Measurements from ENCODE around the gene CTNND2. TPM values are rescaled to one million over a fixed set of nuclear protein-coding genes. Genes with fewer than 3 reads are reported as not detected.
A peak's percentile ranks its signal among the peaks of the same experiment; 100 is the strongest.

Gene CTNND2
- total RNA-seq, 1 experiment from 2014 or later = 7.0 TPM

GRCh38 chr5:10987925-10988504, 916.2 kb downstream of the CTNND2 start:
- peaks cover 26% of the 10 kb centered on the region for H3K27me3 Mint-ChIP-seq (ENCODE audit: low read depth)
- no peaks in the 10 kb centered on the region for H3K23me2 ChIP-seq (ENCODE audit: insufficient read length, low read depth, low read length, poor library complexity, severe bottlenecking)
- H3K9me3 ChIP-seq (ENCODE audit: control insufficient read depth, low read depth, low read length) = no peaks in the 10 kb centered on the region
- H4K8ac ChIP-seq (replicated peaks; ENCODE audit: insufficient read length, low read depth, low read length) = no peak overlapping the region
- no peak overlapping the region for H2BK20ac ChIP-seq (ENCODE audit: low read depth, low read length, poor library complexity, severe bottlenecking)
- H3K4me3 Mint-ChIP-seq = peak overlapping the region; percentile 30 to 58; a peak in 2 of 5 replicates
- no peak overlapping the region for H2BK5ac ChIP-seq (ENCODE audit: insufficient read length, low read length)
- no peaks in the 10 kb centered on the region for H3K4me1 ChIP-seq (ENCODE audit: insufficient read depth, low read length)
- H3K27ac ChIP-seq (ENCODE audit: insufficient read length, low read depth, low read length) = no peak overlapping the region
- WGBS (ENCODE audit: extremely low coverage, insufficient read length, low lambda C conversion rate) = no CpG with 5 or more reads among the region's 17 CpGs
- H2BK15ac ChIP-seq (ENCODE audit: low read depth, low read length) = no peak overlapping the region
- H3K27ac Mint-ChIP-seq = no peak overlapping the region; a peak in 2 of 7 replicates
- H2AFZ ChIP-seq (ENCODE audit: low read length) = no peak overlapping the region
- TF ChIP-seq CTCF (conservative IDR thresholded peaks at IDR 0.05) = peak; percentile 96
- H3K9ac ChIP-seq (ENCODE audit: extremely low read depth, insufficient read length, low read length) = no peak overlapping the region
- H3K23ac ChIP-seq (ENCODE audit: insufficient read length, low read depth, low read length) = no peak overlapping the region
- no peak overlapping the region for H2BK120ac ChIP-seq (ENCODE audit: low read depth, low read length, poor library complexity, severe bottlenecking)
- H3K18ac ChIP-seq (ENCODE audit: insufficient read length, low read depth, low read length) = no peak overlapping the region
- H3K36me3 Mint-ChIP-seq (ENCODE audit: insufficient read depth in 1 of 3, low read depth in 3 of 3) = no peaks in the 10 kb centered on the region
- no peaks in the 10 kb centered on the region for H3K79me1 ChIP-seq (ENCODE audit: insufficient read depth, low read depth, low read length, poor library complexity, severe bottlenecking)
- H3K4me1 Mint-ChIP-seq = peaks cover 10 to 23% of the 10 kb centered on the region in 2 experiments
- H3K4me2 ChIP-seq (ENCODE audit: insufficient read depth, insufficient read length, low read length) = peak overlapping the region; percentile 43
- H3K79me2 ChIP-seq (ENCODE audit: insufficient read depth, low read length) = no peaks in the 10 kb centered on the region
- no peak overlapping the region for H2AK5ac ChIP-seq (ENCODE audit: insufficient read length, low read length)
- H3K4ac ChIP-seq (ENCODE audit: low read depth, low read length) = no peak overlapping the region
- H3K14ac ChIP-seq (ENCODE audit: insufficient read depth, low read length) = no peak overlapping the region
- H3K56ac ChIP-seq (ENCODE audit: insufficient read length, low read depth, low read length) = no peak overlapping the region
- no peak overlapping the region for H4K91ac ChIP-seq (ENCODE audit: insufficient read length, low read depth, low read length)
- H3K9me3 Mint-ChIP-seq = no peaks in the 10 kb centered on the region; a peak in 1 of 5 replicates
- DNase-seq = peak; percentile 91
- H4K20me1 ChIP-seq (ENCODE audit: control insufficient read depth, insufficient read depth, insufficient read length) = no peaks in the 10 kb centered on the region
- H4K5ac ChIP-seq (ENCODE audit: insufficient read length, low read depth, low read length) = no peak overlapping the region
- H3K27me3 ChIP-seq (ENCODE audit: insufficient read depth, low read length) = no peaks in the 10 kb centered on the region
- H2BK12ac ChIP-seq (ENCODE audit: insufficient read length, low read depth, low read length) = no peak overlapping the region
- H3T11ph ChIP-seq (ENCODE audit: low read length) = no peak overlapping the region
